GM12873 (cell line): ENCODE data around the gene CCDC51.

Source experiments
- TF ChIP-seq, protein P1 (sequence below): IDR thresholded peaks from 2 replicates; pipeline ENCODE4 v1.5.1; 2012; ENCODE audit warnings: low read depth, mild to moderate bottlenecking, moderate library complexity, low read length, control low read depth; ENCODE audit not compliant: insufficient read depth; ENCODE audit errors: missing control alignments

CCDC51 gene

DNA sequence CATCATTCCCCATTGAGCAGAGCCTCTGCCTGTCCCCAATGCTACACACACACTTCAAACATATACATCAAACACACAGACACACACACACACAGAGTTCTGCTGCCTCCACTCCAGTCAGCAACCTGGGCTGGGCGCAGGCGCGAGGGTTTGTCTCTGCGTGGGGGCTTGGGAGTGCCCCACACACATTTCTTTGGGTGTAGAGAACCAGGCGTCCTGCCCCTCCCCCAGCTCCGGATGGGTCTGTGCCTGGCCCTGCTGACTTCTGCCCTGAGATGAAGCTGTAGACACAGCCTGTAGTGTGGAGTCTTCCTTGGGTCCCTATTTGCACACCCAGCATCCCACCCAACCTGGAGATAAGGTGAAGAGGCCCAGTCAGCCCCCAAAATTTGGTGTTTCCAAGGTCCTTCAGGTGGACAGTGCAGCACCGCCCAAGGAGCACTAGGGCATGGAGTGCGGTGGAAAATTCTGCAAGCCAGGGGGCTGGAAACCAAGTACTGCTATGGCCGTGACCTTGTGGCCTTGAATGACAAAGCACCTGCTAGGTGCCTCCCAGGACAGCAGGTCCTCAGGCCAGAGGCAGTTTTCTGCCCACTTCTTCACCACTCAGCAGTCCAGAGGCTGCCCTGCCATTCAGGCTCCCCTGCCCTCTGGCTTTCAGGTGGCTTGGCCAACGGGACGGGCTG, 41.1 kb downstream of the CCDC51 start:
- TF ChIP-seq, protein P1, sequence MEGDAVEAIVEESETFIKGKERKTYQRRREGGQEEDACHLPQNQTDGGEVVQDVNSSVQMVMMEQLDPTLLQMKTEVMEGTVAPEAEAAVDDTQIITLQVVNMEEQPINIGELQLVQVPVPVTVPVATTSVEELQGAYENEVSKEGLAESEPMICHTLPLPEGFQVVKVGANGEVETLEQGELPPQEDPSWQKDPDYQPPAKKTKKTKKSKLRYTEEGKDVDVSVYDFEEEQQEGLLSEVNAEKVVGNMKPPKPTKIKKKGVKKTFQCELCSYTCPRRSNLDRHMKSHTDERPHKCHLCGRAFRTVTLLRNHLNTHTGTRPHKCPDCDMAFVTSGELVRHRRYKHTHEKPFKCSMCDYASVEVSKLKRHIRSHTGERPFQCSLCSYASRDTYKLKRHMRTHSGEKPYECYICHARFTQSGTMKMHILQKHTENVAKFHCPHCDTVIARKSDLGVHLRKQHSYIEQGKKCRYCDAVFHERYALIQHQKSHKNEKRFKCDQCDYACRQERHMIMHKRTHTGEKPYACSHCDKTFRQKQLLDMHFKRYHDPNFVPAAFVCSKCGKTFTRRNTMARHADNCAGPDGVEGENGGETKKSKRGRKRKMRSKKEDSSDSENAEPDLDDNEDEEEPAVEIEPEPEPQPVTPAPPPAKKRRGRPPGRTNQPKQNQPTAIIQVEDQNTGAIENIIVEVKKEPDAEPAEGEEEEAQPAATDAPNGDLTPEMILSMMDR, result no peak

DNA sequence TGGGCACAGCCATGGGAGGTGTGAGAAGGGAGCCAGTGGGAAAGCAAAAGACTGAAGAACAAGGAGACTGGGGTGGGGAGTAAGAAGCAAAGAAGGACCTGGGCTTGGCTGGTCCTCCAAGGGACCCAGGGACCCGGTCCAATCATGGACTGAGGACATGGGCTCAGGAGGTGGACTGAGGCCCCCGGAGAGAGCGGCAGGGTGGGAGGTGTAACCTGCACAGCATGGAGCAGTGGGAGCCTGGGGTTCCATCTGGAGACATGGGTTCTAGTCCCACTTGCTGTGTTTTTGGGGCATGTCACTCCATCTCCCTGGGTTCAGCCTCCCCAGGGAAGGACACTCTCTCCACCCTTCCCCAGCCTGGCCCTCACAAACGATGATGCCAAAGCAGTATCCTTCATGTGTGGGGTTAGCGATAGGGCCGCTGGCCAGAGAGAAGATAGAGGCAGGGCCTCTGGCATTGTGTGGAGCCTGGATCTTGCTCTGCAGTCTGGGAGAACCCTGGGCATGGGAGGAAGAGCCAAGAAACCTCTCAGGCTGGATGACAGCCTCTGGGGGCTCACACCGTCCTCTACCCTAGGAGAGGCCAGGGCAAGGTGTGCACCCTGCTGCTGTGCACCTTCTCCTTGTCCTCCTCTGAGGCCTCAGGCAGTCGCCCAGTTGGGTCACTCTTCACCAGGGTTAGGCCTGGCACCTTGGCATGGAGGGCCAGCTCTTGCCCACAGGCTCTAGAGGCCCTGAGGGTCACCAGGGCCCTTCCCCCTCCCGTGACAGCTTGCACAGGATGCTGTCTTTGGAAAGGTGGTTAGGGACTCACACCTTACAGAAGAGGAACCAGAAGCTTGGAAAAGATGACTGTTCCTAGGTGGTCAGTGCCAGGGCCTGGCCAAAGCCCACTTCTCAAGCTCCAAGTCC, 41.9 kb downstream of the CCDC51 start:
- TF ChIP-seq, protein P1, result no peak

DNA sequence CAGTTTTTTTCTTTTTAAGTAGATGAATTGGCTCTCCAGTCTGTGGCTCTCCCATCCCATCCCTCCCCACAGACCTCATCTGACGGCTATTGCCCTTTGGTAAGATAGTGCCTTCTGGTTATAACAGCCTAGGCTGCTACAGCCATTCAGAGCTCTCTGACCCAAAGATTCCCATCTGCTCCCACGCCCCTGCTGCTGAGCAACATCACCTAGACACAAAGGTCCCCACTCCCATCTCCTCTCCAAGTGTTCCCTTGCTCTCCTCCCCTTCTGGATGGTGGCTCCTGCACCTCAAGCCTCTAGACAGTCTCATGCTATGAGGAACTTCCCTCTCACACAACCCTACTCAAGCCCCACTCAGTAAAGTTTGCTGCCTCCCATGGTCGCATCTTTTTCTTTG, 44.2 kb downstream of the CCDC51 start:
- TF ChIP-seq, protein P1, result no peak

DNA sequence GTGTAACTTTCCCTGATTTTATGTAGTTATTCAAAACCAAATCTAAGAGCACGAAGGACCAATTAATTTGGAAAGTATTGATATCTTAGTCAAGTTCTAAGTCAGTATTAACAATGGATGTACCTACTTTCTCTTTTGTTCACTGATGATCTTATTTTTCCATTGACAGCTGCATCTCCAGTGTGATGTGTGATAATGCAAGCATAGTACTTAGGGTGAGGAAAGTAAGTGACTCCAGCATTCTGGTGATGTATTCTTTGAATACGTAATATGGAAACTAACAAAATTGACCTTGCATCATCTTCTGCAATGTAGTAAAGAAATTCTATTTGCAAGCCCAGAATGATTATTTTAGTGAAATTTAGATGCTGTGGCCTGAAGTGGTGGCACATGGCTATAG, 45.5 kb downstream of the CCDC51 start:
- TF ChIP-seq, protein P1, result no peak

DNA sequence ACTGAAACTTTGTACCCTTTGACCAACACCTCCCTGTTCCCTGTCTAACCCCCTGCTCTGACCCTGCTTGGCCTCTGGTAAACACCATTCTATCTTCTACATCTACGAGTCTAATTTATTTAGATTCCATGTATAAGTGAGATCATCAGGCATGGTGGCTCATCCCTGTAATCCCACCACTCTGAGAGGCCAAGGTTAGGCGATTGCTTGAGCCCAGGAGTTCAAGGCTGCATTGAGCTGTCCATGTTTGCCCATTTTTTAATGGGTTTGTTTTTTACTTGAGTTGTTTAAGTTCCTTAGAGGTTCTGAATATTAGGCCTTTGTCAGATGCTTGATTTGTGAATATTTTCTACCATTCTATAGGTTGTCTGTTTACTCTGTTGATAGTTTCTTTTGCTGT, 51.0 kb downstream of the CCDC51 start:
- TF ChIP-seq, protein P1, result no peak

DNA sequence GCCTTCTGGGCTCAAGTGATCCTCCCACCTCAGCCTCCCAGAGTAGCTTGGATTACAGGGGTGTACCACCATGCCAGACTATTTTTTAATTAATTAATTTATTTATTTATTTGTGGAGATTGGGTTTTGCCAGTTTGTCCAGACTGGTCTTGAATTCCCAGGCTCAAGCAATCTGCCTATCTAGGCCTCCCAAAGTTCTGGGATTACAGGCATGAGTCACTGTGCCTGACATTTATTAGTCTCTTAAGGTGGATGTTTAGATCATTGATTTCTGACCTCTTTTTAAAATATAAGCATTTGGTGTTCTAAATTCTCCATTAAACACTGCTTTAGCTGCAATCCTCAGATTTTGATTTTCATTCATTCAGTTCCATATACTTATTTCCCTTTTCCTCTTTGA, 52.3 kb downstream of the CCDC51 start:
- TF ChIP-seq, protein P1, result no peak
